H1 (cell line): Measurements from ENCODE around the gene ZFAND3. TPM values are rescaled to one million over a fixed set of nuclear protein-coding genes. Genes with fewer than 3 reads are reported as not detected.

Experiments used
- CTCF ChIA-PET: fragments of 300-600 bp; sonication (Branson Sonifier 250); formaldehyde crosslinking; loops from one replicate; lab custom pipeline; 2021; ENCODE audit not compliant: partially characterized antibody; lab: Charles Lee
- POLR2A ChIA-PET: fragments of 300-600 bp; sonication (Branson Sonifier 250); formaldehyde crosslinking; loops from one replicate; lab custom pipeline; 2021; ENCODE audit warnings: inconsistent platforms; ENCODE audit not compliant: partially characterized antibody; lab: Charles Lee
- DNase-seq, 2 experiments: peaks; one replicate each; pipeline versions ENCODE4 v3.0.0 to v3.0.0-alpha.2; 2010 to 2022; ENCODE audit warnings: low spot score in 2 of 2, low read depth in 1 of 2, mixed read lengths in 1 of 2
- FAIRE-seq: peaks from 2 replicates; lab custom pipeline; 2011; peaks lifted over from hg19 to GRCh38; lab: Jason Lieb, UNC
- H2AFZ ChIP-seq: 2 replicates; pipeline ENCODE4 v1.8.1; 2012; ENCODE audit warnings: low read length, inconsistent platforms
- H2AK5ac ChIP-seq: 2 replicates; pipeline ENCODE4 v1.6.1; 2013; ENCODE audit warnings: low read depth, low read length
- H2BK120ac ChIP-seq: replicated peaks from 2 replicates; pipeline ENCODE3; 2013; ENCODE audit warnings: low read depth, low read length, inconsistent platforms
- H2BK12ac ChIP-seq: 2 replicates; pipeline ENCODE4 v1.6.1; 2013; ENCODE audit warnings: low read depth, low read length
- H2BK15ac ChIP-seq: 2 replicates; pipeline ENCODE4 v1.6.1; 2013; ENCODE audit warnings: low read length
- H2BK20ac ChIP-seq: 2 replicates; pipeline ENCODE4 v1.6.1; 2013; ENCODE audit warnings: low read length
- H2BK5ac ChIP-seq: 2 replicates; pipeline ENCODE4 v1.6.1; 2013; ENCODE audit warnings: low read depth, low read length
- H3K14ac ChIP-seq: 2 replicates; pipeline ENCODE4 v1.6.1; 2013; ENCODE audit warnings: inconsistent platforms; ENCODE audit not compliant: insufficient read length
- H3K18ac ChIP-seq: 2 replicates; pipeline ENCODE4 v1.6.1; 2013; ENCODE audit warnings: low read length; ENCODE audit errors: extremely low read depth
- H3K23ac ChIP-seq: 2 replicates; pipeline ENCODE4 v1.6.1; 2013; ENCODE audit warnings: inconsistent platforms; ENCODE audit not compliant: insufficient read length
- H3K23me2 ChIP-seq: 2 replicates; pipeline ENCODE4 v1.6.1; 2013; ENCODE audit warnings: low read depth, low read length
- H3K27ac ChIP-seq: 2 replicates; pipeline ENCODE4 v1.6.1; 2011; ENCODE audit warnings: low read depth, low read length, inconsistent platforms
- H3K27me3 ChIP-seq, 4 experiments: replicated peaks in 1 of 4; 1 replicate in 1 of 4; 2 replicates in 3 of 4; pipeline versions ENCODE4 v1.6.1 to v1.8.1; 2011 to 2013; ENCODE audit warnings: low read length in 3 of 4, mild to moderate bottlenecking in 3 of 4, inconsistent platforms in 2 of 4, mixed read lengths in 2 of 4, moderate library complexity in 1 of 4; ENCODE audit not compliant: control insufficient read depth in 3 of 4, insufficient read depth in 3 of 4; ENCODE audit errors: extremely low read depth in 1 of 4
- H3K36me3 ChIP-seq, 4 experiments: 2 replicates each; pipeline versions ENCODE4 v1.6.1 to v1.8.1; 2011 to 2013; ENCODE audit warnings: mild to moderate bottlenecking in 4 of 4, low read length in 3 of 4, moderate library complexity in 2 of 4, control low read depth in 1 of 4, inconsistent platforms in 1 of 4; ENCODE audit not compliant: insufficient read depth in 4 of 4, control insufficient read depth in 2 of 4
- H3K4ac ChIP-seq: replicated peaks from 2 replicates; pipeline ENCODE3; 2013; ENCODE audit warnings: low read length, low read depth, mixed read lengths, inconsistent platforms; ENCODE audit not compliant: insufficient read length
- H3K4me1 ChIP-seq, 4 experiments: replicated peaks in 1 of 4; 1 replicate in 1 of 4; 2 replicates in 3 of 4; pipeline versions ENCODE4 v1.6.1 to v1.8.1; 2011 to 2013; ENCODE audit warnings: low read length in 3 of 4, inconsistent platforms in 2 of 4, mixed read lengths in 1 of 4; ENCODE audit not compliant: insufficient read depth in 4 of 4, control insufficient read depth in 3 of 4
- H3K4me2 ChIP-seq, 2 experiments: 2 replicates each; pipeline versions ENCODE4 v1.6.1 to v1.8.1; 2011 to 2013; ENCODE audit warnings: low read depth in 2 of 2, low read length in 2 of 2, control low read depth in 1 of 2, inconsistent platforms in 1 of 2, mild to moderate bottlenecking in 1 of 2; ENCODE audit not compliant: insufficient read depth in 1 of 2
- H3K4me3 ChIP-seq, 4 experiments: fragments of 200-600, 300-600 bp in 1 of 4; sonication (generic), shearing (Covaris generic), sonication (Bioruptor Twin) in 1 of 4; 2 replicates each; pipeline versions ENCODE4 v1.5.1 to v1.8.1; 2011 to 2016; ENCODE audit warnings: low read length in 4 of 4, low read depth in 3 of 4, control low read depth in 2 of 4, inconsistent platforms in 2 of 4, mild to moderate bottlenecking in 2 of 4, mixed read lengths in 1 of 4, moderate library complexity in 1 of 4; ENCODE audit not compliant: insufficient read depth in 2 of 4; ENCODE audit errors: extremely low read depth in 1 of 4
- H3K56ac ChIP-seq: replicated peaks from 2 replicates; pipeline ENCODE3; 2013; ENCODE audit warnings: low read depth, mild to moderate bottlenecking, mixed read lengths, low read length, inconsistent platforms; ENCODE audit not compliant: insufficient read length
- H3K79me1 ChIP-seq: 2 replicates; pipeline ENCODE4 v1.6.1; 2013; ENCODE audit warnings: low read depth, low read length, control low read depth
- H3K79me2 ChIP-seq, 2 experiments: 2 replicates each; pipeline versions ENCODE4 v1.6.1 to v1.8.1; 2012 to 2013; ENCODE audit warnings: low read length in 2 of 2, mild to moderate bottlenecking in 2 of 2, inconsistent platforms in 1 of 2; ENCODE audit not compliant: insufficient read depth in 2 of 2, control insufficient read depth in 1 of 2
- H3K9ac ChIP-seq, 4 experiments: replicated peaks in 1 of 4; 1 replicate in 1 of 4; 2 replicates in 3 of 4; pipeline versions ENCODE4 v1.6.1 to v1.8.1; 2011 to 2013; ENCODE audit warnings: low read depth in 3 of 4, low read length in 3 of 4, control low read depth in 2 of 4, mild to moderate bottlenecking in 2 of 4, moderate library complexity in 2 of 4, inconsistent platforms in 1 of 4; ENCODE audit errors: extremely low read depth in 1 of 4
- H3K9me3 ChIP-seq, 2 experiments: 2 replicates each; pipeline versions ENCODE4 v1.6.1 to v1.8.1; 2012 to 2013; ENCODE audit warnings: mild to moderate bottlenecking in 2 of 2, moderate library complexity in 2 of 2, control low read depth in 1 of 2, inconsistent platforms in 1 of 2, low read depth in 1 of 2, low read length in 1 of 2, mixed read lengths in 1 of 2; ENCODE audit not compliant: insufficient read depth in 2 of 2
- H4K20me1 ChIP-seq, 2 experiments: replicated peaks in 1 of 2; 2 replicates each; pipeline versions ENCODE3 to v1.8.1; 2011 to 2013; ENCODE audit warnings: inconsistent platforms in 2 of 2, low read length in 2 of 2, mild to moderate bottlenecking in 1 of 2; ENCODE audit not compliant: insufficient read depth in 2 of 2, control insufficient read depth in 1 of 2
- H4K5ac ChIP-seq: 2 replicates; pipeline ENCODE4 v1.6.1; 2013; ENCODE audit warnings: low read length, low read depth, mixed read lengths, inconsistent platforms; ENCODE audit not compliant: insufficient read length
- H4K8ac ChIP-seq: 2 replicates; pipeline ENCODE4 v1.8.0; 2013; ENCODE audit warnings: mild to moderate bottlenecking, moderate library complexity, low read length, inconsistent platforms; ENCODE audit not compliant: insufficient read depth; ENCODE audit errors: extremely low read depth
- H4K91ac ChIP-seq: replicated peaks from 2 replicates; pipeline ENCODE3; 2013; ENCODE audit warnings: low read length, mixed read lengths, inconsistent platforms; ENCODE audit not compliant: insufficient read length
- ASH2L ChIP-seq: fragments of 200-600, 300-600 bp; sonication (generic); IDR thresholded peaks from one replicate; pipeline ENCODE4 v1.7.1; 2017; ENCODE audit warnings: low read length
- CREB1 ChIP-seq: IDR thresholded peaks from 2 replicates; pipeline ENCODE4 v1.6.1; 2012; ENCODE audit warnings: inconsistent platforms
- FOSL1 ChIP-seq: IDR thresholded peaks from 2 replicates; pipeline ENCODE4 v1.6.1; 2011; ENCODE audit warnings: mild to moderate bottlenecking, low read depth, low read length, moderate library complexity; ENCODE audit not compliant: insufficient read depth
- JUND ChIP-seq: IDR thresholded peaks from 2 replicates; pipeline ENCODE4 v1.6.1; 2011; ENCODE audit warnings: mild to moderate bottlenecking, improper control_type of control experiment, low read length
- PHF8 ChIP-seq: fragments of 200-600 bp; sonication (generic); conservative IDR thresholded peaks from 2 replicates; pipeline ENCODE4 v1.7.1; 2012; ENCODE audit warnings: low read depth, mild to moderate bottlenecking, inconsistent platforms, low read length, moderate library complexity
- RAD21 ChIP-seq, 2 experiments: IDR thresholded peaks in 1 of 2; conservative IDR thresholded peaks in 1 of 2; 2 replicates each; pipeline ENCODE4 v1.6.1; 2011; ENCODE audit warnings: low read depth in 2 of 2, low read length in 2 of 2, improper control_type of control experiment in 1 of 2, inconsistent platforms in 1 of 2, mild to moderate bottlenecking in 1 of 2, moderate library complexity in 1 of 2
- RFX5 ChIP-seq: IDR thresholded peaks from 2 replicates; pipeline ENCODE4 v1.6.1; 2011; ENCODE audit warnings: low read depth, low read length, improper control_type of control experiment, borderline replicate concordance
- SIN3A ChIP-seq, 2 experiments: IDR thresholded peaks in 1 of 2; conservative IDR thresholded peaks in 1 of 2; 2 replicates each; pipeline ENCODE4 v1.6.1; 2011 to 2012; ENCODE audit warnings: low read length in 2 of 2, improper control_type of control experiment in 1 of 2, low read depth in 1 of 2, mild to moderate bottlenecking in 1 of 2
- TAF7 ChIP-seq: optimal IDR thresholded peaks from 2 replicates; pipeline ENCODE3; 2011; ENCODE audit warnings: low read depth, mild to moderate bottlenecking, inconsistent platforms, low read length, moderate library complexity, borderline replicate concordance
- WGBS, 2 experiments: shearing (Covaris generic) in 1 of 2; methylation state at CpG; one replicate each; pipeline versions ENCODE4 v1.1.6 to v1.1.7; 2013 to 2015; ENCODE audit warnings: low lambda C conversion rate in 2 of 2, mixed read lengths in 2 of 2, inconsistent platforms in 1 of 2, low coverage in 1 of 2, missing lambda C conversion rate in 1 of 2; ENCODE audit not compliant: insufficient replicate concordance in 2 of 2, insufficient coverage in 1 of 2, insufficient read length in 1 of 2; ENCODE audit errors: extremely low coverage in 1 of 2, missing lambda C conversion rate in 1 of 2; 5-methylcytosine and 5-hydroxymethylcytosine counted together
- polyA plus RNA-seq, 7 experiments: library from polyadenylated mRNA; depleted of rRNA in 3 of 7; stranded (reverse) in 5 of 7; unstranded in 2 of 7; fragments of >200 nt in 5 of 7; fragments of 200-250 nt in 2 of 7; gene quantifications; 1 replicate in 5 of 7; 2 replicates in 1 of 7; 4 replicates in 1 of 7; pipeline versions ENCODE4 v1.2.1 to v1.2.3, GENCODE V29; 2011 to 2013; ENCODE audit warnings: missing spikeins in 2 of 7, mixed read lengths in 2 of 7
- total RNA-seq: library from RNA; stranded (reverse); fragmentation: NEBNext Ultra II Directional; extraction: Animal tissue kit (Norgen Biotek cat#: 25700); gene quantifications from 2 replicates; pipeline ENCODE4 v1.2.1, GENCODE V29; 2021
- TF ChIP-seq, protein P1 (sequence below), 3 experiments: IDR thresholded peaks; 1 replicate in 2 of 3; 2 replicates in 1 of 3; pipeline versions ENCODE4 v1.5.1 to v1.6.1; 2011; ENCODE audit warnings: low read length in 3 of 3, mild to moderate bottlenecking in 3 of 3, inconsistent platforms in 2 of 3, low read depth in 1 of 3, moderate library complexity in 1 of 3; ENCODE audit not compliant: insufficient read depth in 1 of 3; ENCODE audit errors: control extremely low read depth in 1 of 3
- TF ChIP-seq, protein P2 (sequence below): IDR thresholded peaks from 2 replicates; pipeline ENCODE4 v1.6.1; 2012; ENCODE audit warnings: inconsistent platforms

The ZFAND3 gene
- total and polyA plus RNA-seq, 2 of the 8 experiments (the other 6 are each of a cell fraction or from before 2014, with no cell fraction given): 13.0 to 51.3 TPM

DNA sequence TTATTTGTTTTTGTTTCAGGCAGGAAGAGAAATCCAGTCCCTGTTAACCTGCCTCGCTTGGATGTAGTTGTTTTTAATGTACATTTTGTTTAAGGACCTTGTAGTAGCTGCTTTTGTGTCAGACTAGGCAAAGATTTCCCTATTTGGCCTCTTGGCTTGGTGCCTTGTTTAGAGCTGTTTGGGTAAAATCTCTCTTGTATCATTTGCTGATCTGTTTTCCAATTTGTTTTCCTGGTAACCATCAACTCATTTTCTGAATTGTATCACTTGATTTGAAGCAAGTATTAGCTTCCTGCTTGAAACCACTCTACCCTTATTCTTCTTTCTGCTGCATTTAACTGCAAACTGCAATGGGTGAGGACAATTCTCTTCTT is 160.7 kb downstream of the ZFAND3 start:
- H3K23me2 ChIP-seq: no peaks in the 10 kb centered on the region
- DNase-seq (no peak), FAIRE-seq (no peak)
- no peaks in the 10 kb centered on the region for H3K4me1 ChIP-seq
- H4K8ac ChIP-seq: no peak overlapping the region
- no peak overlapping the region for H3K56ac ChIP-seq
- no peak overlapping the region for H4K5ac ChIP-seq
- no peak overlapping the region for H3K27ac ChIP-seq
- H2BK15ac ChIP-seq: no peak overlapping the region
- H3K14ac ChIP-seq: no peak overlapping the region
- H3K9me3 ChIP-seq: no peaks in the 10 kb centered on the region
- H3K9ac ChIP-seq: no peak overlapping the region
- no peak overlapping the region for H3K4me2 ChIP-seq
- H3K23ac ChIP-seq: no peak overlapping the region
- H2BK20ac ChIP-seq: no peak overlapping the region
- no peak overlapping the region for H3K4ac ChIP-seq
- no peak overlapping the region for H3K18ac ChIP-seq
- no peak overlapping the region for H2AK5ac ChIP-seq
- H3K4me3 ChIP-seq: no peak overlapping the region
- no peak overlapping the region for H2BK120ac ChIP-seq
- no peak overlapping the region for H4K91ac ChIP-seq
- no peaks in the 10 kb centered on the region for H3K36me3 ChIP-seq
- no peak overlapping the region for H2BK12ac ChIP-seq
- no peak overlapping the region for H2AFZ ChIP-seq
- ChIA-PET POLR2A (no interaction called here), CTCF (interaction anchor here (1.8 to 1.9 kb wide), 2 partner anchors 10 to 14 kb away, joined by 4 to 6 read pairs; no protein-coding TSS in a partner anchor)
- no peak overlapping the region for H2BK5ac ChIP-seq
- H3K79me2 ChIP-seq: peaks cover 2 to 57% of the 10 kb centered on the region in 2 experiments; a peak in 3 of 4 replicates
- no peaks in the 10 kb centered on the region for H3K27me3 ChIP-seq
- peaks cover 1 to 3% of the 10 kb centered on the region in 2 experiments for H4K20me1 ChIP-seq
- no peaks in the 10 kb centered on the region for H3K79me1 ChIP-seq
- WGBS, 2 experiments: 75% methylated on average over 1 of the region's 1 CpG; no CpG with 5 or more reads in 1 of the 2 experiments
- TF ChIP-seq TAF7 (no peak), CREB1 (no peak), ASH2L (no peak), SIN3A (conservative IDR thresholded peaks at IDR 0.05 in 1 of 2, IDR thresholded peaks at IDR 0.05 in 1 of 2; ENCODE audit: low read depth in 1 of 2, low read length in 2 of 2) (no peak), RAD21 (IDR thresholded peaks at IDR 0.05 in 1 of 2, conservative IDR thresholded peaks at IDR 0.05 in 1 of 2; ENCODE audit: low read depth in 2 of 2, low read length in 2 of 2) (no peak), RFX5 (no peak), PHF8 (no peak), FOSL1 (no peak), JUND (no peak)
- TF ChIP-seq, protein P1, sequence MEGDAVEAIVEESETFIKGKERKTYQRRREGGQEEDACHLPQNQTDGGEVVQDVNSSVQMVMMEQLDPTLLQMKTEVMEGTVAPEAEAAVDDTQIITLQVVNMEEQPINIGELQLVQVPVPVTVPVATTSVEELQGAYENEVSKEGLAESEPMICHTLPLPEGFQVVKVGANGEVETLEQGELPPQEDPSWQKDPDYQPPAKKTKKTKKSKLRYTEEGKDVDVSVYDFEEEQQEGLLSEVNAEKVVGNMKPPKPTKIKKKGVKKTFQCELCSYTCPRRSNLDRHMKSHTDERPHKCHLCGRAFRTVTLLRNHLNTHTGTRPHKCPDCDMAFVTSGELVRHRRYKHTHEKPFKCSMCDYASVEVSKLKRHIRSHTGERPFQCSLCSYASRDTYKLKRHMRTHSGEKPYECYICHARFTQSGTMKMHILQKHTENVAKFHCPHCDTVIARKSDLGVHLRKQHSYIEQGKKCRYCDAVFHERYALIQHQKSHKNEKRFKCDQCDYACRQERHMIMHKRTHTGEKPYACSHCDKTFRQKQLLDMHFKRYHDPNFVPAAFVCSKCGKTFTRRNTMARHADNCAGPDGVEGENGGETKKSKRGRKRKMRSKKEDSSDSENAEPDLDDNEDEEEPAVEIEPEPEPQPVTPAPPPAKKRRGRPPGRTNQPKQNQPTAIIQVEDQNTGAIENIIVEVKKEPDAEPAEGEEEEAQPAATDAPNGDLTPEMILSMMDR (IDR thresholded peaks at IDR 0.05; ENCODE audit: control extremely low read depth in 1 of 3, insufficient read depth in 1 of 3, low read depth in 1 of 3, low read length in 3 of 3): no peak
- TF ChIP-seq, protein P2, sequence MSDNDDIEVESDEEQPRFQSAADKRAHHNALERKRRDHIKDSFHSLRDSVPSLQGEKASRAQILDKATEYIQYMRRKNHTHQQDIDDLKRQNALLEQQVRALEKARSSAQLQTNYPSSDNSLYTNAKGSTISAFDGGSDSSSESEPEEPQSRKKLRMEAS: no peak
